GM19468 (cell line): ENCODE measurements around the gene EYA4.

Source experiments
- ATAC-seq: cut with Tn5 transposase; IDR thresholded peaks from one replicate; pipeline ENCODE4 v1.9.1; 2021; ENCODE audit warnings: mild to moderate bottlenecking, moderate library complexity, moderate number of reproducible peaks; ENCODE audit not compliant: unreplicated experiment; ENCODE audit errors: extremely low read depth

The EYA4 gene

DNA sequence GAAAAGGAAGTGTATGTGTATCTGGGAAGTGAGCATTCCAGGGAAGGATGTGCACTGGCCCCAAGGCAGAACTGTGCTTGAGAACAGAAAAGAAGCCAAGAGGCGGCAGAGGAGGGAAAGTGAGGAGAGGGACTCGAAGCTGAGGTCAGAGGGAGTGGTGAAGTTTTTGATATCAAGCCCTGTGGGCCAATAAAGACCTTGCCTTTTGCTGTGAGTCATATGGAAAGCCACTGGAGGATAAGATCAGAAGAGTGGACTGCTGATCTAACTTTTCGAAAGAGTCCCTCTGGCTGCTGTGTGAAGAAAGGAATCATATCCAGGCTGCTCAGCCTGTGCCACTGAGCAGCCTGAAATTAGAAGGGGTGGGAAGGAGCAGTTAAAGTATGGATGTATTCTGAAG, 99.4 kb downstream of the EYA4 start:
- ATAC-seq, result no peak

DNA sequence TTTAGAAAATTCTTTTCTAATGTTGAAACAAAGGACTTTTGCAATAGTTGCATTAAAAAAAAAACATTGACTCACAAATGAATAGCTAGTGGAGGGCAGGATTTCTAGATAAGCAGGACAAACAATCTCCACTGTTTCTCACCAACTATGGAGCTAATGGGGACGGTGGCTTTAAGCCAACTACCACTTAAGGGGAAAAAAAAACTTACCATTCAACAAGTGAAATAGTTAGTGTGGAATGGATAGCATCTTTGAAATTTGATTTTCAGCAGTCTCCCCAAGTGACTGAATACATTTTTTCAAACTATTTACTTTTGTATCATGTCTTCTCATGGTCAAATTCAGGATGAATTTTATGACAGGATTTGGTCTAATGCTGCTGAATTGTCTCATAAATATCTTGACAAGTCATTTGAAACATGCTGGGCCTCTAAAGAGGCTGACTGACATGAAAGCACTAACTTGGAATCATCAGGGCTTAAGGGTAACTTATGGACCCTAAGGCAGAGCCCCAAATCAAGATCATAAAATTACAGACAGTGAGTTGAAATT, 100.5 kb downstream of the EYA4 start:
- ATAC-seq, result no peak

DNA sequence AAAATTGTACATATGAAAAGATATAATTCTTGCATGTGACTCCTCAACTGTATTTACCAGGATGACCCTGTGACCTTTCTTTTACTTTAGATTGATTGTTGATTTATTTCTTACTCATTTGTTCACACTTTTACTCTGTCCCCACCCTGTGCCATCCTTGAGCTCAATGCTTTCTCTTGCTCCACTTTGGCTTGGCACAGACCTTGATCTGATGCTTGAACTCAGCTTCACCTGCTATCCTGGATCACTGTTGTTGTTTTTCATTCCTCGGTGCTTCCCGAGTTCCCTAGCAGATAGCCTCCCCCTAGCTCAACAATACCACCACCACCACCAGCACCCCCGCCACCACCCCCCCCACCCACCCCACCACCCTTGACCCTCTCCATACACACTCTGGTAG, 102.1 kb downstream of the EYA4 start:
- no peak for ATAC-seq

DNA sequence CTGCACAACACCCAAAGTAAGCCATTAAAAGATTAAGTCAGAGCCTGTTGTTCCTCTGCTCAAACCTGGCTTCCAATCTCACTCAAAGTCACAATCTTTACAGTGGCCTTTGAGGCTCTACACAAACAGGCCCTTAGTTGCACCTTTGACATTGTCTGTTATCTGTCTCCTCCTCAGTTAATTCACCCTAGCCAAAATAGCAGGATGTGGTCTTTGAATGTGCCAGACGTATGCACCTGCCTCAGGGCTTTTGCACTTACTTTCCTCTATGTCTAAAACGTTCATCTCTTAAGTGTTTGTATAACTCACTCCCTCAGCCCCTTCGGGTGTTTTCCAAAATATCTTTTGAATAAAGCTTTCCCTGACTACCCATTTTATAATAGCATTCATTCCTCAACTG, 107.7 kb downstream of the EYA4 start:
- no peak for ATAC-seq

DNA sequence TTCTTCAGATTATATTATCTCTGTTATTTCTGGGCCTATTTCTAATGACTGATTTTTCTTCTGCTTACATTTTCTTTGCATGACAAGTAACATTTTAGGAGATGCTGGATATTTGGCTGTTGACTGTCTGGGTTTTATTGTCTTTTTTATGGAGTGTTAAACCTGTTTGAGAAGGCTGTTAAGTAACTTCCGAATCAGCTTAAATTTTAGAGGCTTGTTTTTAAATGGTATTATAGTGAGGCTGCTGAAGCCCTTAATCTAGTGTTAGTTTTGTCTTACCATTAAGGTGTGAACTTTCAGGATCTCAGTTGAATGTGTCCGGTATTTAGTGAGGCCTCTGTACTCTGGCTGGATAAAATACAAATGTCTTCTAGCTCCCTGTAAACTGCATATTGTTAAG, 109.8 kb downstream of the EYA4 start:
- no peak for ATAC-seq

DNA sequence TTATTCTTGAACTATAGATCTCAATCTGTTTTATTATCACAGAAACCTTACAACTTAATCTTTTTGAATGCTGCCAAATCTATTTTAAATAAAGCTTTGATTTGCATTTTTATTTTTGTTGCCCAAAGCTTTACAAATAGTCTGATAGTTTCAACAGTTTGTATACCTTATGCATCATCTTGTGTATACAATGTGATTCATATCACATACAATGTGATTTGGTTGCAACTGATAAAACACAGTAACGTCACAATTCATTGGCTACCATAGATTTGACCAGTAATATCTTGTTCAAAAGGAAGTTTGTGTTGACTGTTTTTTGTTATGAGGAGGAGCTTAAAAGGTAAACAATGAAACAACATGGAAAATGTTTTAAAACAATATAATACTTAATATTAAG, 110.9 kb downstream of the EYA4 start:
- ATAC-seq, result no peak

DNA sequence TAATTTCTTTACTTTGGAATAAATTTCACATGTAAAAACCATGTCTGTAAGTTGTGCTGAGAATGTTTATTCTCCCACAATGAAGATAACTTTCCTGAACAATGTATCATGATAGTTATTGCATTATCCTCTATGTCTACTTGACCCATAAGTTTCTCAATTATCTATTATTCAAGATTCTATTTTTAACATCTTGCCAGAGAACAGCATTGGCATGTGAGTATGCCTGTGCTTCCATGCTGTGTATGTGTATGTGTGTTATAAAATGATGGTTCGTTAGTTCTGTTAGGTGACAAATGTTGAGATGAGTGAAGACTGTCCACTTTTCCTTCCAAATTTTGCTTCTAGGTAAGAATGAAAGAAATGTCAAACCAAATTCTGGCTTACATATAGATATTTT, 111.9 kb downstream of the EYA4 start:
- no peak for ATAC-seq

DNA sequence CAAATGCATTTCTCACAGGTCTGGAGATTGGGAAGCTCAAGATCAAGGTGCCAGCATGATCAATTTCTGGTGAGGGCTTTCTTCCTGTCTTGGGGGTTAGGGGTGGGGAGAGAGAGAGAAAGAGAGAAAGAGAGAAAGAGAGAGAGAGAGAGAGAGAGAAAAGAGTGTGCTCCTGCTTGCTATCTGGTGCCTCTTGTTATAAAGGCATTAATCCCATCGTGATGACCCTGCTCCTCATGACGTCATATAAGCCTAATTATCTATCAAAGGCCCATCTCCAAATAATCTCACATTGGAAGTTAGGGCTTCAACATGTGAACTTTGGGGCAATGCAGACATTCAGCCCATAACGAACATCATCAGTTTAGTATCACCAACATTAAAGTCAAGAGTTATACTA, 114.8 kb downstream of the EYA4 start:
- ATAC-seq, result no peak

DNA sequence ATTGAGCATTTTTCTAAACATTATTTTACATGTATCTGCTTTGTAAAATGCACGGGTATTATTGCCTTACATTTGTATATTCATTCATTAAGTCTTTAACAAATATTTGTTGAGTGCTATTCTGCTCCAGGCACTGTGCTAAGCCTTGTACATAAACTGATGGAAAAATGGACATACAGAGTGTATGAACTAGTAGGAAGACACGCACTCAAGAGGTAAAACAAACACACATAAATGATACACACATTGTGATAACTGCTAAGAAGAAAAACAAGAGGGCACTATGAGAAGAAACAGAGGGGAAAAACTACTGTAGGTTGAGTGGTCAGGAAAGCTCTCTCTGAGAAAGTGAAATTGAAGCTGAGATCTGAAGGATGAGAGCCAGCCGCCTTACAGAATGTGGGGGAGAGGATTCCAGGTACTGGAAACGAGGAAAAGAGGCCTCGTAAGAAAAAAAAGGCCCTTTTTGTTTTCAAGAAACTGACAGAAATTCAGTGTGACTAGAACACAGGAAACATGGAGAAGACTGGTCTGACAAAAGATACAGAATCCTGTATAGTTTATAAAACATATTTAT, 117.5 kb downstream of the EYA4 start:
- no peak for ATAC-seq

DNA sequence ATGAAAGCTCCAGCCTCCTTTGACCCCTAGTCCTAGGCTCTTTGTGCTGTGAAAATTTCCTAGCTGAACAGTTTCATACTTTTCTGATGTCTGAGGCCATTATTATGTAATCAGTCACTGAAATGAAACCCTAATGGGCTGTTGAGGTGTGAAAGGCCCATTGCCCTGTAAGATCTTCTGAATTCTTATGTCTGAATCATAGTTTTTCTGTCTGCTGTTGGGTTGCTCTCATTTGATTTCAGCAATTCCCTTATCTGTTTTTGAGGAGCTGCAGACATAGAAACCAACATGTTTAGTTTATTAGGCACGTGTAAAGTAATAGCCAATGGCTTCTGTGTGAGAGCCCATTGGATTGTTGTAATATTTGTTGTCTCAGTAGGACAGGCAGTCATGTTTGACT, 118.1 kb downstream of the EYA4 start:
- no peak for ATAC-seq

DNA sequence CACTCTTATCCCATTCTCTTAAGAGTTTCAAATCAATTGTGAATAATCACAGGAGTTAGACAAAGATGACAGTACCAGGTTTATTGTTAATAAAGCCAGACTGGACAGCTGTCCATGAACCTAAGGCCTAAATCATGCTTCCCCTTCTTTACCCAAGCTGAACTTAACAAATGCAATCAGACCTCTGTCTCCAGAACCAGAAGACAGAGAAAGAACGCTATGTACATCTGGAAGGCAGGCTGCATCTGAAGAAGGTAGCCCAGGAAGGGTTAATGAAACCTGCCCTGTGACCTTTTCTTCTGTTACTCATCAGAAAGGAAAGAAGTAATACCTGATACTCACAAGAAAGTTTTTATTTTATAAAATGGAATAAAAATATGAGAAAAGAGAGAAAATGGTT, 118.6 kb downstream of the EYA4 start:
- ATAC-seq, result no peak

DNA sequence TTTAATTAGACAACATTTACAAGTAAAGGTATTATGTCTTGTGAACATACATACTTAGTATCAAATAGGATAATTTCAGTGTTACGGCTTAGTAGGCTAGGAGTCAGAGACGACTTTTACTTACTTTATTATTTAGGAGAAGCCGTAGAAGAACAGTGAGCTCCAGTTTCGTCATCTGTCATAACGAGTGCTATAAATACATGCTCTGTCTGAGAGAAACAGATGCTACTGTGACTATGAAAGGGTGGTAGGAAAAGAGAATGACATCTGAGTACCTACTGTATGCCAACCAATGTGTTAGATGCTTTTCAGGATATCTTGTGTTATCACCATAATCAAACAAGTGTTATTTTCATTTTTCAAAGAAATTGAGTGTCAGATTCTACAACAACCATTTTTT, 119.0 kb downstream of the EYA4 start:
- no peak for ATAC-seq

DNA sequence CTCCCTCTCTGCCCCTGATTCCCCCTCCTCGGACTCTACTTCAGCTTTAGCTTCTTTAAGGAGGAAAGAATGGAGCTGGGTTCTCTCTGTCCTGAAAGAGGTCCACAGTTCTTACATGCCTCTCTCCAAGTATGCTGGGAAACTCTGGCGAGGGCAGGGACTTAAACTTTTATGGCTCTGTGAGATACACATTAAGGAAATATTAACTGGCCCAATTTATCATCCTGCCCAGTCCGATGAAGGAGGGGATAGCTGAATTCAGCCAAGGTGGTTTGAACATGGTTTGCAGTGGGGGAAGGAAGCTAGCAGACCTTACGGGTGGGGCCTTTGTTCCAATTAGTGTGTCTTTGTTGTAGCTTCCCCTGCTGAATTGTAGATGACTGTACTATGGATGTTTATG, 121.7 kb downstream of the EYA4 start:
- ATAC-seq, result no peak

DNA sequence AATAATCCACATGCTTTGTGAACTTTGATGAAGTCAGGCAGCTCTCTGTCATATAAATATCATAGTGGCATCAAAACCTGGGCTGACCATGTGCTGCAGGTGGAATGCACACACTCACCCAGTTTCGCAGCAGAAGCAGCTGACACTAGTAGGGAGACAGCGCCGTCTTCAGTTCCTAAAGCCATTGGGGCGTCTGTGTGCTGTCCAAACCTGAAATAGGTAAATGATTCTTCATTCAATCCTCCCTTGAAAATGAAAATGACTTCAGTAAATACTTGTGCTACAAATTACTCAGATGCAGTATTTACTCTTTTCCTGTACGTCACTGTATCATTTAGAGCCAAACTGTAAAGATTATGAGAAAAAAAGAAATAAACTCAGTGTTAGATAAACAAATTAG, 127.5 kb downstream of the EYA4 start:
- ATAC-seq, result no peak

DNA sequence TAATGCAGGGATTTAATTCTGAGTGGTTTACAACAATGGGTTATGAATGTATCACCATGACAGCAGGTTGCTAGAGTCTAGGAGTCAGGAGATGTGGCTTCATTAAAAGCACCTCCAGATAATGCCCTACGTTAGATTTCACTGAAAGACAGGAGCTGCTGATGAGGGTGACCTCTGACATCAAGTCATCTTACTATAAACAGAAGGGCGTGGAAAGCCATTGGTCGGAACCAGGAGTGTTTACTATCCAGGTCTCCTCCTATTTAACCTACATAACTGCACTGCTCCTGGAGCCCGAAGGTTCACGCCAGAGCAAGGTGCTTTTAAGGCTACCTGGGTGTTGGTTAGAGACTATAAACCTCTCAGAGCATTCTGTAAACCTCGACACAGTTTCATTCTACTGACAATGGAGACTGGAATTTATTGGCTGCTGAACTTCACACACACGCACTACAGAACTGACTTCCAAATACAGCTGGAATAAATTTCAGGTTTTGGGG, 128.7 kb downstream of the EYA4 start:
- ATAC-seq, result no peak

DNA sequence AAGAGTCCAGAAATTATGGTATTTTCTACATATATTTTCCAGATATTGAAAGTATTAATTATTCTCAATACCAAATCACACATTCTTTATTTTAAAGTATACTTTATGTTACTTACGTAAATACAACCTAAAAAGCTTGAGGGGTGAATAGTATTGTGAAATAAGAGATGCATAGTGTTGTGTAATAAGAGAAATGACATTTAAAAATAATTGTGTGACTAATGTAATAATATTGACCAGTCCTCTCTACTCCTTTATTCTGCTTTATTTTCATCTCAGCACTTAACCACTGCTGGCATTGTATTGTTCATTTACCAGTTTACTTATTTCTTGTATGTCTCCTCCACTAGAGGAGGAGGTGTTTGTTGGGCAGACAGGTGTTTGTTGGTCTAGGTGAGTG, 135.6 kb downstream of the EYA4 start:
- ATAC-seq, result no peak

DNA sequence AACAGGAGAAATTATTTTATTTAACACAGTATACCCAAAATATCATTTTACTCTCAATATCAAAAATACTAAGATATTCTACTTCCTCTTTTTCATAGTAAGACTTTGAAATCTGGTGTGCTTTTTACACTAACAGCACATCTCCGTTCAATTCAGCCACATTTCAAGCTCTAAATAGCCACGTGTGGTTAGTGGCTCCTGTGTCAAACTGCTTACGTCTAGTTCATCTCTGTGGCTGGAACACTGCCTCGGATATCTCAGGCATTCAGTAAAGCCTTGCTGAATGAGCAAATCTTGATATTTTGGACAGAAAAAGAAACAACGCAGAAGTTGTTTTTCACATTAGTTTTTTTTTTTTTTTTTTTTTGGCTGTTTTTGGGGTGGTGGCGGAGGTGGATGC, 136.1 kb downstream of the EYA4 start:
- no peak for ATAC-seq

DNA sequence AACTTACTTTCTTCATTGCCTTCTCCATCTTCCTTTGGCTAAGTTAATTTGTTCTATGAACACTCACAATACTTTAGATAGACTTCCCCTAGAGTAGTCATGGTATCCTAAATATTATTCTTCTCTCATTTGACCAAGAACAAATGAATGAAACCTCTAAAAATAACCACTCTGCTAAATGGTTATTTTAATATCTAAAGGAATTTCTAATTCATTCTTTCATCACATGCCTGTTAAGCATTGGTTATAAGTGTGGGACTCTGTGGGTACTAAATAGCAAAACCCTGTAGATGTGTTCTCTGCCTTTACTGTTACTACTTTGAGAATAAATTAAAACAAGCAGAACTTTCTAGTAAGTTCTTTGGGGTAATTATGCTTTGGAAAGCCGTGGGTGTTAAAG, 138.9 kb downstream of the EYA4 start:
- no peak for ATAC-seq

DNA sequence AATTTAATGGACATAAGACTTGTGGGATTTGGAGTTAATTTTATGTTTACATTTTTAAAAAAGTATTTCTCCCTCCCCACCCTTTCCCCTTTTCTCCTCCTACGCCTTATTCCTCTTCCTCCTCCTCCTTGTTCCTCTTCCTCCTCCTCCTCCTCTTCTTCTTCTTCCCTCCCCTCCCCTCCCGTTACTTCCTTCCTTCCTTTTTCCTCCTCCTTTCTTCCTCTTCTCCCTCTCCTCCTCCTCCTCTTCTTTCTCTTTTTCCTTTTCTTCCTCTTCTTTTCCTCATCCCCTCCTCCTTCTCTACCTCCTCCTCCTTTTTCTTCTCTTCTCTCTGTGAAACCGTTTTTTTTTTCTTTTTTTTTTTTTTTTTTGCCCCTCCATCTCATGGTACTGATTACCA, 139.6 kb downstream of the EYA4 start:
- no peak for ATAC-seq

DNA sequence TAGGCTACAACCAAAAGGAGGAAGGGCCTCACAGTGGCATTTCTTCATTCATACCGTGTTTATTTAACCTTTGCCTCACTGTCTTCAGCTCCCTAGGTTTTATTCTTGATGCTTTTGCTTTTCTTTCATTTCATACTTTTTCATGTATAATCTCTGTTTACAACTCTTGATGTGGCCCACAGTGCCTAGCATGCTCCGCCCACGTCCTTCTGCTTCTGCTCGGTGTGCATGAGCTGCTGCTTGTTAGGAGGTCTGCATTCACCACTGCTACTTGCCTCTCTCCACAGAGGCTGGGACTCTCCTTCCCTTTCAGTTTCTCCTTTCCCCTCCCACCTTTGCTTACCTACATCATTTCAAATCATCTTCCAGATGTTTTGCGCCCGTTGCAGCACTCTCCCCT, 147.6 kb downstream of the EYA4 start:
- ATAC-seq, result no peak

DNA sequence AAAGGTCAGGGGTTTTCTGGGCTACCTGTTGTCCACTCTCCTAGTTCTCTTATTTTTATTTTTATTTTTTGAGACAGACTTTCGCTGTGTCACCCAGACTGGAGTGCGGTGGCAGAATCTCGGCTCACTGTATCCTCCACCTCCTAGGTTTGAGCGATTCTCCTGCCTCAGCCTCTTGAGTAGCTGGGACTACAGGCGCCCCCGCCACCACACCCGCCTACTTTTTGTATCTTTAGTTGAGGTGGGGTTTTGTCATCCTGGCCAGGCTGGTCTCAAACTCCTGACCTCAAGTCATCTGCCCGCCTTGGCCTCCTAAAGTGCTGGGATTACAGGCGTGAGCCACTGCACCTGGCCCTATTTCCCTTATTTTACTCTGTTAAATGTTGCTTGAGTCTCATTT, 149.0 kb downstream of the EYA4 start:
- no peak for ATAC-seq

DNA sequence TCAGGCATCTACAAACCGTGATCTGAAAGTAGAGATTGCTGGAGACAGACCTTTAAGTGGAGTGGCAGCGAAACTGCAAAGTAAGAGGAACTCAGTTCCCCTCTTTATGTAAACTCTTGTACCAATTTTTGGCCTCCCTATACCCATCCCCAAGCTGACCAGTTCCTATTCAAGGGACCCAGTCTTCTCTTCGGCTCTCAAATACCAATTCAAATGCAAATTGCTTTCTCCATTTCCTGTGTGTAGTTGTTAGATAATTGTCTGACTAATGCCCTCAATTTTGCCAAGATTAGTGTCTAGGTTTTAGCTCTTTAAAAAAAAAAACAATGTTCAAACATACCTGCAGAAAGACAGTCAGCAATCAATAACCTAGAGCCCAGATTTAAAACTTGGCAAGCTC, 150.9 kb downstream of the EYA4 start:
- no peak for ATAC-seq

DNA sequence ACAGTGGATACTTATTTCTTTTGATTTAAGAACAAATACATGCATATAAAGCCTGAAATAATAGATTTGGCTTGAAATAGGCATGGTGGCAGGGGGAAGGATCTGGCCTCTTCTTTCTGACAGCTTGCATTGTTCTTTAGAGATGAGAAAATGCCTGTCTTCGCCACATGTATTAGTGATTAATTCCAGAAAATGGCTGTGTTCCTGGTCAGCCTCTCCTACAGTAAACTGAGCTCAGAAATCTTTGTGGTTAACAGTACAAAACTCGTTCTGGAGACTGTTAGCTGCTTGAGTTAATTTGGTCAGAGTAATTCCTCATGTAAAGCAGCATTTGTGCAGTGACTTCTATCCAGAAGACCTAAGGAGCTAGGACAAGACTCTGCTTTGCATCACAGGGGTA, 151.5 kb downstream of the EYA4 start:
- no peak for ATAC-seq
